B cell (primary cell): ENCODE measurements around the gene SPECC1L. TPM values are rescaled to one million over a fixed set of nuclear protein-coding genes. Genes with fewer than 3 reads are reported as not detected.

Experiments used
- ATAC-seq: fragments of 200-7000 bp; cut with Tn5 transposase; one replicate; pipeline ENCODE4 v1.10.0; 2021; ENCODE audit warnings: low read depth, mild to moderate bottlenecking, moderate number of reproducible peaks, moderate library complexity
- CTCF ChIA-PET: fragments of 350-600 bp; sonication (Branson Sonifier 250); formaldehyde crosslinking; loops from one replicate; lab custom pipeline; 2021; ENCODE audit warnings: antibody characterized with exemption, inconsistent platforms; lab: Charles Lee
- POLR2A ChIA-PET: fragments of 350-600 bp; sonication (Branson Sonifier 250); formaldehyde crosslinking; loops from one replicate; lab custom pipeline; 2021; ENCODE audit warnings: antibody characterized with exemption; lab: Charles Lee
- DNase-seq: peaks from one replicate; pipeline ENCODE4 v3.0.0; 2013
- H2AFZ ChIP-seq: 2 replicates; pipeline ENCODE4 v1.6.1; 2012; ENCODE audit warnings: mild to moderate bottlenecking, low read depth, low read length; ENCODE audit not compliant: insufficient read depth, poor library complexity, severe bottlenecking
- H3K27ac ChIP-seq, 2 donors: 1 replicate in 1 of 2; 2 replicates in 1 of 2; pipeline ENCODE4 v1.5.1; 2012 to 2013; ENCODE audit warnings: low read length in 2 of 2, mild to moderate bottlenecking in 2 of 2, moderate library complexity in 1 of 2
- H3K27me3 ChIP-seq, 4 experiments: fragments of 200-600 bp in 1 of 4; sonication (generic) in 1 of 4; replicated peaks in 1 of 4; 1 replicate in 2 of 4; 2 replicates in 2 of 4; pipeline versions ENCODE4 v1.6.1 to v1.7.0; 2013 to 2016; ENCODE audit warnings: low read length in 3 of 4, mild to moderate bottlenecking in 2 of 4, mixed read lengths in 1 of 4, moderate library complexity in 1 of 4; ENCODE audit not compliant: insufficient read depth in 4 of 4, control insufficient read depth in 3 of 4; ENCODE audit errors: control extremely low read depth in 1 of 4
- H3K36me3 ChIP-seq, 2 experiments: replicated peaks in 1 of 2; 1 replicate in 1 of 2; 2 replicates in 1 of 2; pipeline versions ENCODE4 v1.6.1 to v1.7.1; 2013; ENCODE audit warnings: low read length in 1 of 2; ENCODE audit not compliant: insufficient read depth in 2 of 2, control insufficient read depth in 1 of 2; ENCODE audit errors: control extremely low read depth in 1 of 2, extremely low read depth in 1 of 2
- H3K4me1 ChIP-seq, 2 donors: fragments of 200-600 bp in 1 of 2; sonication (generic) in 1 of 2; 1 replicate in 1 of 2; 2 replicates in 1 of 2; pipeline versions ENCODE4 v1.5.1 to v1.6.1; 2013 to 2017; ENCODE audit warnings: low read length in 2 of 2; ENCODE audit not compliant: control insufficient read depth in 2 of 2, insufficient read depth in 2 of 2
- H3K4me2 ChIP-seq: replicated peaks from 2 replicates; pipeline ENCODE3; 2012; ENCODE audit warnings: mild to moderate bottlenecking, low read depth, low read length; ENCODE audit not compliant: poor library complexity, severe bottlenecking
- H3K4me3 ChIP-seq, 5 experiments: fragments of 200-600 bp in 1 of 5; sonication (generic) in 1 of 5; 1 replicate in 3 of 5; 2 replicates in 2 of 5; pipeline versions ENCODE4 v1.5.1 to v1.7.0; 2011 to 2016; ENCODE audit warnings: low read length in 4 of 5, mild to moderate bottlenecking in 4 of 5, low read depth in 2 of 5, control low read depth in 1 of 5, moderate library complexity in 1 of 5; ENCODE audit not compliant: insufficient read depth in 1 of 5; ENCODE audit errors: control extremely low read depth in 1 of 5, extremely low read depth in 1 of 5
- H3K79me2 ChIP-seq: fragments of 200-600 bp; sonication (generic); one replicate; pipeline ENCODE4 v1.6.0; 2016; ENCODE audit warnings: low read length; ENCODE audit not compliant: control insufficient read depth, insufficient read depth
- H3K9ac ChIP-seq: fragments of 200-600 bp; sonication (generic); 2 replicates; pipeline ENCODE4 v1.6.1; 2017; ENCODE audit warnings: mild to moderate bottlenecking, low read length, moderate library complexity
- H3K9me3 ChIP-seq, 3 donors: one replicate each; pipeline versions ENCODE4 v1.6.1 to v1.7.1; 2013; ENCODE audit warnings: low read length in 2 of 3; ENCODE audit not compliant: control insufficient read depth in 2 of 3, insufficient read depth in 1 of 3; ENCODE audit errors: control extremely low read depth in 1 of 3
- H4K20me1 ChIP-seq: 2 replicates; pipeline ENCODE4 v1.6.0; 2012; ENCODE audit warnings: mild to moderate bottlenecking, low read length; ENCODE audit not compliant: insufficient read depth, control insufficient read depth, poor library complexity, severe bottlenecking
- H3K27ac Mint-ChIP-seq: one replicate; pipeline ENCODE4 v1.8.0; 2021; ENCODE audit warnings: mixed read lengths
- H3K27me3 Mint-ChIP-seq: one replicate; pipeline ENCODE4 v1.8.0; 2021; ENCODE audit warnings: mixed read lengths
- H3K4me1 Mint-ChIP-seq: one replicate; pipeline ENCODE4 v1.8.0; 2021; ENCODE audit warnings: mixed read lengths
- H3K4me3 Mint-ChIP-seq: one replicate; pipeline ENCODE4 v1.8.0; 2021; ENCODE audit warnings: mixed read lengths
- H3K9me3 Mint-ChIP-seq: one replicate; pipeline ENCODE4 v1.8.0; 2022; ENCODE audit warnings: mixed read lengths; ENCODE audit not compliant: insufficient read depth
- CTCF ChIP-seq: fragments of 200-600 bp; IDR thresholded peaks from one replicate; pipeline ENCODE4 v1.8.0; 2022; ENCODE audit warnings: antibody characterized with exemption, mild to moderate bottlenecking
- EZH2 ChIP-seq: IDR thresholded peaks from 2 replicates; pipeline ENCODE4 v1.6.1; 2012; ENCODE audit warnings: borderline replicate concordance, low read depth, mild to moderate bottlenecking, moderate library complexity, low read length; ENCODE audit not compliant: insufficient read depth, poor library complexity, severe bottlenecking
- WGBS: methylation state at CpG from one replicate; pipeline ENCODE4 v1.1.5; 2013; ENCODE audit warnings: missing lambda C conversion rate; ENCODE audit not compliant: insufficient coverage; 5-methylcytosine and 5-hydroxymethylcytosine counted together
- intact Hi-C: fragments of 100-400 bp; cut with micrococcal nuclease; formaldehyde crosslinking; loops from one replicate; pipeline ENCODE4 v1.10.0; 2022
- polyA plus RNA-seq: library from polyadenylated mRNA; depleted of rRNA; stranded (reverse); fragments of >200 nt; gene quantifications from 2 replicates; pipeline ENCODE4 v1.2.3, GENCODE V29; 2012
- total RNA-seq, 2 donors: library from RNA; stranded (reverse); fragments of 120-200 nt in 1 of 2; gene quantifications; 1 replicate in 1 of 2; 2 replicates in 1 of 2; pipeline versions ENCODE4 v1.2.3 to v1.2.4, GENCODE V29; 2013 to 2022

Gene SPECC1L
- total and polyA plus RNA-seq, 2 donors (not counting 1 experiment from before 2014, with no cell fraction given) = 14.4 to 85.3 TPM

- DNase-seq = peak; percentile 38
- TF ChIP-seq CTCF (no peak), EZH2 (no peak)
- H3K27me3 ChIP-seq = peaks cover 0 to 3% (median 0%) of the 10 kb centered on the region in 4 experiments
- peaks cover 0 to 3% of the 10 kb centered on the region in 2 experiments for H3K36me3 ChIP-seq
- H3K27ac ChIP-seq = peak overlapping the region; percentile 98 to 99
- peak overlapping the region; percentile 84 for H3K4me2 ChIP-seq
- WGBS = 100% methylated on average over 1 of the region's 4 CpGs
- Mint-ChIP-seq H3K27me3 (no peaks in the 10 kb centered on the region), H3K4me1 (peaks cover 71% of the 10 kb centered on the region), H3K27ac (peak overlapping the region; percentile 99), H3K9me3 (no peaks in the 10 kb centered on the region), H3K4me3 (peak overlapping the region; percentile 83)
- H2AFZ ChIP-seq = no peak overlapping the region
- ATAC-seq = no peak
- peaks cover 64 to 79% of the 10 kb centered on the region in 2 donors for H3K4me1 ChIP-seq
- ChIA-PET CTCF (interaction anchor here (1.1 to 14.5 kb wide), 5 partner anchors 9 to 112 kb away, joined by 3 to 173 read pairs (median 147); no protein-coding TSS in a partner anchor), POLR2A (interaction anchor here (1.3 to 3.8 kb wide), 3 partner anchors 10 to 582 kb away, joined by 3 to 42 read pairs (median 14); partner anchors contain the start of gene GUCD1)
- intact Hi-C loops = loop anchor here (2.0 kb wide), 1 partner anchor 128 kb away; the partner anchor contains the start of genes GUCD1 and SNRPD3
- H3K79me2 ChIP-seq = peaks cover 82% of the 10 kb centered on the region
- peak overlapping the region in 3 of 5 experiments; percentile 59 to 66 (median 65) for H3K4me3 ChIP-seq
- H3K9ac ChIP-seq = peak overlapping the region; percentile 66
- H3K9me3 ChIP-seq = peaks cover 0 to 2% (median 0%) of the 10 kb centered on the region in 3 donors
- no peaks in the 10 kb centered on the region for H4K20me1 ChIP-seq
Measured at GRCh38 chr22:24426436-24426835, 155.8 kb downstream of the SPECC1L start.

GRCh38 chr22:24426851-24427499 is 156.3 kb downstream of the SPECC1L start:
- intact Hi-C loops = loop anchor here (1.0 to 2.0 kb wide), 3 partner anchors 11 to 128 kb away; partner anchors contain the start of genes GUCD1 and SNRPD3

More at GRCh38 chr22:24426851-24427499, 156.3 kb downstream of the SPECC1L start:
- Histone ChIP-seq H2AFZ (peak overlapping the region; percentile 80), H3K9me3 (no peaks in the 10 kb centered on the region), H3K79me2 (peaks cover 87% of the 10 kb centered on the region), H3K9ac (peak overlapping the region; percentile 66), H3K4me3 (peak overlapping the region in 4 of 5 experiments; percentile 59 to 67 (median 66)), H3K27ac (peak overlapping the region; percentile 98 to 99), H4K20me1 (no peaks in the 10 kb centered on the region), H3K36me3 (peaks cover 0 to 3% of the 10 kb centered on the region in 2 experiments), H3K4me1 (peaks cover 70 to 81% of the 10 kb centered on the region in 2 donors), H3K4me2 (peak overlapping the region; percentile 84), H3K27me3 (peaks cover 0 to 3% (median 0%) of the 10 kb centered on the region in 4 experiments)
- ChIA-PET CTCF (interaction anchor here (1.0 to 14.5 kb wide), 8 partner anchors 8 to 98 kb away, joined by 3 to 173 read pairs (median 15); no protein-coding TSS in a partner anchor), POLR2A (interaction anchor here (0.6 to 3.8 kb wide), 6 partner anchors 10 to 583 kb away, joined by 3 to 42 read pairs (median 4); partner anchors contain the start of gene GUCD1)
- Mint-ChIP-seq H3K4me3 (peak overlapping the region; percentile 83), H3K27ac (peak overlapping the region; percentile 99), H3K4me1 (peaks cover 76% of the 10 kb centered on the region), H3K27me3 (no peaks in the 10 kb centered on the region), H3K9me3 (no peaks in the 10 kb centered on the region)
- WGBS = 45% methylated on average over 19 of the region's 19 CpGs
- DNase-seq (no peak), ATAC-seq (no peak)
- TF ChIP-seq CTCF (no peak), EZH2 (no peak)
